BJ (cell line): Measurements from ENCODE around the gene SYNE1. TPM values are rescaled to one million over a fixed set of nuclear protein-coding genes. Genes with fewer than 3 reads are reported as not detected.

ENCODE experiments used
- CTCF ChIA-PET: fragments of 350-600 bp; formaldehyde crosslinking; extraction: SDS; loops from one replicate; lab custom pipeline; 2021; ENCODE audit warnings: antibody characterized with exemption, inconsistent platforms; lab: Yijun Ruan, JAX
- POLR2A ChIA-PET: fragments of 300-600 bp; sonication (Branson Sonifier 250); formaldehyde crosslinking; extraction: SDS; loops from one replicate; lab custom pipeline; 2021; ENCODE audit warnings: antibody characterized with exemption; lab: Charles Lee
- DNase-seq: peaks from one replicate; pipeline ENCODE4 v3.0.0-alpha.2; 2011; ENCODE audit warnings: low read depth
- H3K27me3 ChIP-seq: 2 replicates; pipeline ENCODE4 v1.6.0; 2011; ENCODE audit warnings: low read length; ENCODE audit not compliant: control insufficient read depth, insufficient read depth
- H3K36me3 ChIP-seq: 2 replicates; pipeline ENCODE4 v1.5.1; 2011; ENCODE audit warnings: low read length; ENCODE audit not compliant: control insufficient read depth, insufficient read depth
- H3K4me3 ChIP-seq: 2 replicates; pipeline ENCODE4 v1.5.1; 2011; ENCODE audit warnings: low read depth, mild to moderate bottlenecking, control low read depth, low read length
- polyA plus RNA-seq: library from polyadenylated mRNA; depleted of rRNA; stranded (reverse); fragments of >200 nt; gene quantifications from 2 replicates; pipeline ENCODE4 v1.2.3, GENCODE V29; 2011
- TF ChIP-seq, protein P1 (sequence below): IDR thresholded peaks from 2 replicates; pipeline ENCODE4 v1.5.1; 2011; ENCODE audit warnings: low read depth, mild to moderate bottlenecking, control low read depth, inconsistent platforms, low read length, moderate library complexity; ENCODE audit not compliant: insufficient read depth

Gene SYNE1
- polyA plus RNA-seq, 1 experiment = 44.2 TPM

DNA sequence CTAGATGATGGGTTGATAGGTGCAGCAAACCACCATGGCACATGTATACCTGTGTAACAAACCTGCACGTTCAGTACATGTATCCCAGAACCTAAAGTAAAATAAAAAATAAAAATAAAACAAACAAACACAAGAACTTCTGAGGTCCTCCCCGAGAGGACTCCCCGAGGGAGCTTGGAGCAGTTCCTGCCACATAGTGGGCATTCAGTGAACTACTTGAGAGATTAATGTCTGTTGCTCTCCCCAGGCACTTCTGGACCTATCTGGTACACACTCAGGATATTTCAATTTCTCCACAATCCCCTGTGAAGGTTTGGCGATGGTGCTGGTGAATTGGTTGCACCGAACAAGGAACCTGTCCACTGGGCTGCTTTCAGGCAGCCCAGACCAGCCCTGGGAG lies 518.5 kb downstream of the SYNE1 start:
- ChIA-PET CTCF (interaction anchor here (1.0 kb wide), 1 partner anchor 354 kb away, joined by 4 read pairs; no protein-coding TSS in a partner anchor), POLR2A (interaction anchor here (0.6 kb wide), 1 partner anchor 64 kb away, joined by 4 read pairs; no protein-coding TSS in a partner anchor)
- no peak for DNase-seq
- TF ChIP-seq, protein P1, sequence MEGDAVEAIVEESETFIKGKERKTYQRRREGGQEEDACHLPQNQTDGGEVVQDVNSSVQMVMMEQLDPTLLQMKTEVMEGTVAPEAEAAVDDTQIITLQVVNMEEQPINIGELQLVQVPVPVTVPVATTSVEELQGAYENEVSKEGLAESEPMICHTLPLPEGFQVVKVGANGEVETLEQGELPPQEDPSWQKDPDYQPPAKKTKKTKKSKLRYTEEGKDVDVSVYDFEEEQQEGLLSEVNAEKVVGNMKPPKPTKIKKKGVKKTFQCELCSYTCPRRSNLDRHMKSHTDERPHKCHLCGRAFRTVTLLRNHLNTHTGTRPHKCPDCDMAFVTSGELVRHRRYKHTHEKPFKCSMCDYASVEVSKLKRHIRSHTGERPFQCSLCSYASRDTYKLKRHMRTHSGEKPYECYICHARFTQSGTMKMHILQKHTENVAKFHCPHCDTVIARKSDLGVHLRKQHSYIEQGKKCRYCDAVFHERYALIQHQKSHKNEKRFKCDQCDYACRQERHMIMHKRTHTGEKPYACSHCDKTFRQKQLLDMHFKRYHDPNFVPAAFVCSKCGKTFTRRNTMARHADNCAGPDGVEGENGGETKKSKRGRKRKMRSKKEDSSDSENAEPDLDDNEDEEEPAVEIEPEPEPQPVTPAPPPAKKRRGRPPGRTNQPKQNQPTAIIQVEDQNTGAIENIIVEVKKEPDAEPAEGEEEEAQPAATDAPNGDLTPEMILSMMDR = no peak
- H3K36me3 ChIP-seq = peaks cover 3% of the 10 kb centered on the region
- no peaks in the 10 kb centered on the region for H3K27me3 ChIP-seq
- H3K4me3 ChIP-seq = no peak overlapping the region

DNA sequence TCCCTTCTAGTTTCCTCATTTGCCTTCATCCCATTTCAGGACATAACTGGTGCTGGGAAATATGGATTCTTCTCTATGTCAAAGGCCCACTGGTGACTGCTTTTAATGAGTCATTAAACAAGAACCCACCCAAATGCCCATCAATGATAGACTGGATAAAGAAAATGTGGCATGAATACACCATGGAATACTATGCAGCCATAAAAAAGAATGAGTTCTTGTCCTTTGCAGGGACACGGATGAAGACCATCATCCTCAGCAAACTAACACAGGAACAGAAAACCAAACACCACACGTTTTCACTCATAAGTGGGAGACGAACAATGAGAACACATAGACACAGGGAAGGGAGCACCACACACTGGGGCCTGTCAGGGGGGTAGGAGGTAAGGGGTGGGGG lies 518.9 kb downstream of the SYNE1 start:
- ChIA-PET POLR2A (interaction anchor here (0.6 kb wide), 1 partner anchor 64 kb away, joined by 4 read pairs; no protein-coding TSS in a partner anchor), CTCF (no interaction called here)
- TF ChIP-seq, protein P1 = no peak
- Histone ChIP-seq H3K36me3 (peaks cover 3% of the 10 kb centered on the region), H3K4me3 (no peak overlapping the region), H3K27me3 (no peaks in the 10 kb centered on the region)
- no peak for DNase-seq

DNA sequence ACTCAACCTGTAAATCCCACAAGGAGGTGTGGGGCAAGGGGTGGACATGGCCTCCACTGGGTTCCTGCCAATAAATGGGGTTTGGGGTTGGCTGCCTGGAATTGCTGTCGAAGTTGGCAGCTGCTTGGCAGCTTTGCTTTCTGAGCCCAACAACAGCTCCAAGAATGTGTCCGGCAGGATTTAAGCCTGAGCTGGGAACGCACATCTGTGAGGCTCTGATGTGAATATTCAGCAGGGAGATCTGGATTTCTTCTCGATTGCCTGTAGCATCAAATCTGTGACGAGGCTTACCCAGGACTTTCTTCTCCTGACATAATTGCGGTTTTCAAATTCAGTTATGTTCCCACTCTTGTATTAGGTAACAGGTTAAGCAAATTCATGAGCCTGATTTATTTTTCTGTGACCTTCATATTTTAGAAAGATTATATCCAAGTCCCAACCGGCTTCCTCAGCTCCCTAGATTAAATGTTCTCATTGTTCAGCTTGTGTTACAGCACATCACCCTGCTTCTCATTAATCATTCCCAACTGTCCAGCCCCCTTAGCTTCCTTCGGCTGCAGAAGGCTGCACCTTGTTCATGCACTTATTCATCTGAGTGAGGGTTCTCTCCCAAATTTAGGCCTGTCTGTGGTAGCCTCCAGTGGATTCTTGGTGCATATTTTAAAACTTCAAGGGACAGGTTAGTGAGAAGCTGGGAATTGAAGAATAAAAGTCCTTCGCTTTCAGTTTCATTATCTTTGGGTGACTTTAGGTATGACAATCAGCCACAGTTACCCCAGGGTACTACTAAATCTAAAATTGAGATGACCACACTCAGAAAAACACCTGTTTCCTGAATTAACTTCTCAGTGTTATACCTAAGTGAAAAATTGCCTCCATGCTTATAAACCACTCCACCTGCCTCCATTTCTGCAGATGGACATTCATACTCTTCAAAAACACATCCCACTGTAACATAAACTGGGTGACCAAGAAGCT lies 519.7 kb downstream of the SYNE1 start:
- ChIA-PET CTCF (interaction anchor here (0.6 to 0.7 kb wide), 2 partner anchors 150 to 435 kb away, joined by 3 read pairs; no protein-coding TSS in a partner anchor), POLR2A (no interaction called here)
- DNase-seq = no peak

DNA sequence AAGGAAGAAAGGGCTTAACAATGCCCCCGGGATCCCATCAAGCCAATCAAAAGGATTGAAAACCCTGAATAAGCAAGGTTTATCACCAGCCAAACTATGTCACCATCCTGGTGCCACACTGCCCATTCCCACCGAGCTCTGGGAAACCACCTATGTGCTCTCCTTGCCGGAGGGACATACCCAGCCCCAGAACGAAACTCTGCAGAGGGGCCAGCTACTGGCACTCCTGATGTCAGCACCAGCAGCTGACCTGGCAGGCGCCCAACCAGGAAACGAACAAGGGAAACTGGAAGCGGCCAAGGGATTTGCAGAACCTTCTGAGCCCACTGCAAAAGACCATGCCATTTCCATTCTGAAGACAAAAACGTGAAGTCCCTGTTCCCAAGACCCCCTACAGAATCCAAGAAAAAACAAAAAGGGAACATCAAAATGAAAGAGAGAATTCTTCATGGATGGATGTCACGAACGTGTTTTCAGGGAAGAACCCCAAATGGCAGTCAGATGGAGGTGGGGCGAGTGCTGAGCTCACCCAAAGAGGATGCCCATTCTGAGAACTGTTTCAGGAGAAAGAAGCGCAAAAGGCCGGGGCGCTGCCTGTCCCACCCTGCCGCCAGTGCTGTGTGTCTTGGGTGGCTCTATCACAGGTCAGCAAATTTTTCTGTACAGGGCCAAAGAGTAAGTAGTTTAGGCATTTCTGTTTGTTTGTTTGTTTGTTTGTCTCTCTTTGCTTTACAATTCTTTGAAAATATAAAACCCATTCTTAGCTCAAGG lies 524.5 kb downstream of the SYNE1 start:
- Histone ChIP-seq H3K4me3 (no peak overlapping the region), H3K27me3 (no peaks in the 10 kb centered on the region), H3K36me3 (no peaks in the 10 kb centered on the region)
- TF ChIP-seq, protein P1 = no peak
- ChIA-PET CTCF (interaction anchor here (3.0 to 5.8 kb wide), 2 partner anchors 12 to 16 kb away, joined by 12 to 42 read pairs; no protein-coding TSS in a partner anchor), POLR2A (no interaction called here)
- DNase-seq = no peak

More for the DNA sequence above, 519.7 kb downstream of the SYNE1 start:
- Histone ChIP-seq H3K36me3 (peaks cover 3% of the 10 kb centered on the region), H3K4me3 (no peak overlapping the region), H3K27me3 (no peaks in the 10 kb centered on the region)
- TF ChIP-seq, protein P1 = no peak
